Retinal pigment epithelial cell (primary cell): ENCODE results near the gene GLRA1.

ENCODE experiments used
- DNase-seq: peaks from one replicate; pipeline ENCODE4 v3.0.0-alpha.2; 2010; ENCODE audit warnings: low read depth
- H3K4me3 ChIP-seq: 2 replicates; pipeline ENCODE4 v1.5.1; 2011; ENCODE audit warnings: mild to moderate bottlenecking, low read length, control low read depth, moderate library complexity
- CTCF ChIP-seq: conservative IDR thresholded peaks from 2 replicates; pipeline ENCODE4 v1.5.1; 2011; ENCODE audit warnings: low read depth, low read length, control low read depth, inconsistent platforms

GLRA1 gene

DNA sequence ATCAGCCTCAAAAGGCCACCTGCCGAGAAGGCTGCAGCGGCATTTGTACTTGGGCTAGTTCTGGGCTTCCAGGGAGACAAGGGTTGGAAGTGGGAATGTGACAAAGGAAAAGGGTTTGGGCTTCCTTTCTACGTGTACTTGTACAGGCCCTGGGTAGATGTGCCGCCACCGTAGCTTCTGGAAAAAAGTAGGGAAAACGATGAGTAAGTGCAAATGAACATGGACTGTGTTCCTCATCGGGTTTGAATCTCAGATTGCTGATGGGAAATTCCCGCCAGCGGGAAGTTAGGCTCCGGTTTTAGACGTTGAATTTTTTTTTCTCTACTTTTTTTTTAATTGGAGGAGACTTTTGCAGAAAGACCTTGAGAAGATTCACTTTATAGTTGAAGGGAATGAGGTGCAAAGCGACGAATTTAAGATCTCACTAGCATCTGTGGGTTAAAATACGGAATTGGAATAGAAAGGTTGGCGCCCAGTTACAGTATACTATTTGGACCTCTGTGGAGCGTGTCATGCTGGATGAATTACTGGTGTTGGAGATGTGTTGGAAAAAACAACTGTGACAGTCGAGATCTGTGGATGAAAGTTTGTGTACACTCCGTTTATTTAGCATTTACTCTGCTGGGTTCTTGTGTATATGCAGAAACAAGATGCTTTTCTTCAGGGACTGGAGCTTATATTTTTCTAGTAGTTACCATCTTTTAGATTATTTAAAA is 151.6 kb downstream of the GLRA1 start:
- H3K4me3 ChIP-seq: peak overlapping the region; percentile 94
- TF ChIP-seq CTCF: no peak
- DNase-seq: no peak
